ENCODE data around the gene ABCB6. TPM values are rescaled to one million over a fixed set of nuclear protein-coding genes. Genes with fewer than 3 reads are reported as not detected.

ABCB6 gene
- total RNA-seq, 1 donor from 2014 or later, result 37.1 TPM

Other genes with a start within 250 kb of the ABCB6 start
- gene FEV, start 233.8 kb downstream of the ABCB6 start, total RNA-seq, result not detected in 2 replicates
- gene CRYBA2, start 225.5 kb downstream of the ABCB6 start, total RNA-seq, result not detected in 2 replicates
- gene CFAP65, start 177.4 kb downstream of the ABCB6 start, total RNA-seq, result not detected in 2 replicates
- gene IHH, start 158.0 kb downstream of the ABCB6 start, total RNA-seq, result not detected in 2 replicates
- gene NHEJ1, start 58.1 kb downstream of the ABCB6 start, total RNA-seq, result 16.7 TPM in 2 replicates
- 0.68 and 3.8 TPM in 2 replicates for gene SLC23A3, start 48.9 kb downstream of the ABCB6 start, total RNA-seq
- gene CNPPD1, start 42.0 kb downstream of the ABCB6 start, total RNA-seq, result 29.2 and 32.5 TPM in 2 replicates
- gene RETREG2, start 40.7 kb downstream of the ABCB6 start, total RNA-seq, result 59.1 and 87.5 TPM in 2 replicates
- gene ZFAND2B, start 12.2 kb downstream of the ABCB6 start, total RNA-seq, result 23.3 and 62.2 TPM in 2 replicates
- gene ATG9A, start 10.7 kb upstream of the ABCB6 start, total RNA-seq, result 33.2 and 69.6 TPM in 2 replicates
- 49.1 and 49.6 TPM in 2 replicates for gene ANKZF1, start 10.8 kb upstream of the ABCB6 start, total RNA-seq
- gene GLB1L, start 26.5 kb upstream of the ABCB6 start, total RNA-seq, result 3.8 and 4.4 TPM in 2 replicates
- 25.3 and 32.8 TPM in 2 replicates for gene STK16, start 26.5 kb upstream of the ABCB6 start, total RNA-seq
- gene TUBA4B, start 34.3 kb upstream of the ABCB6 start, total RNA-seq, result not detected in 2 replicates
- gene TUBA4A, start 35.0 kb upstream of the ABCB6 start, total RNA-seq, result 45.5 and 70.4 TPM in 2 replicates
- 39.0 and 83.7 TPM in 2 replicates for gene DNAJB2, start 60.4 kb upstream of the ABCB6 start, total RNA-seq
- gene PTPRN, start 90.4 kb upstream of the ABCB6 start, total RNA-seq, result not detected in 2 replicates
- gene RESP18, start 113.8 kb upstream of the ABCB6 start, total RNA-seq, result not detected in 2 replicates
- gene DNPEP, start 169.0 kb upstream of the ABCB6 start, total RNA-seq, result 50.6 and 59.5 TPM in 2 replicates
- gene DES, start 199.4 kb upstream of the ABCB6 start, total RNA-seq, result not detected in 2 replicates
- gene SPEG, start 215.9 kb upstream of the ABCB6 start, total RNA-seq, result 4.1 and 9.6 TPM in 2 replicates